DOHH2 (cell line): ENCODE data around the gene METTL8.
"Not testable (repeated sequence)": the region's sequence is repeated elsewhere in the genome, so short reads cannot be mapped to it uniquely, and the experiment has no call there.

Experiments used
- CTCF ChIP-seq: fragments of 200-600 bp; sonication (generic); IDR thresholded peaks from one replicate; pipeline ENCODE4 v1.5.1; 2014; ENCODE audit warnings: antibody characterized with exemption, mild to moderate bottlenecking, low read depth, low read length; ENCODE audit not compliant: poor library complexity, severe bottlenecking
- EZH2phosphoT487 ChIP-seq: fragments of 200-600 bp; sonication (generic); IDR thresholded peaks from 2 replicates; pipeline ENCODE4 v1.6.1; 2017; ENCODE audit warnings: borderline replicate concordance, mild to moderate bottlenecking, antibody characterized with exemption, low read length, moderate library complexity, mixed read lengths

- TF ChIP-seq CTCF, EZH2phosphoT487: not testable (repeated sequence)
These were observed 51.6 kb downstream of the METTL8 start for GRCh38 chr2:171382175-171382574.
